ENCODE measurements around the gene HEBP1.
"Not testable (repeated sequence)": the region's sequence is repeated elsewhere in the genome, so short reads cannot be mapped to it uniquely, and the experiment has no call there.

Gene HEBP1, protein sequence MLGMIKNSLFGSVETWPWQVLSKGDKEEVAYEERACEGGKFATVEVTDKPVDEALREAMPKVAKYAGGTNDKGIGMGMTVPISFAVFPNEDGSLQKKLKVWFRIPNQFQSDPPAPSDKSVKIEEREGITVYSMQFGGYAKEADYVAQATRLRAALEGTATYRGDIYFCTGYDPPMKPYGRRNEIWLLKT

GRCh38 chr12:12999959-13000615, at the start of gene HEBP1:
HEBP1 (minus strand) TSS chr12:13000265; CDS start chr12:13000114, 151 bp downstream.
- DNase-seq: peak; percentile 65 to 99 (median 95)

DNA sequence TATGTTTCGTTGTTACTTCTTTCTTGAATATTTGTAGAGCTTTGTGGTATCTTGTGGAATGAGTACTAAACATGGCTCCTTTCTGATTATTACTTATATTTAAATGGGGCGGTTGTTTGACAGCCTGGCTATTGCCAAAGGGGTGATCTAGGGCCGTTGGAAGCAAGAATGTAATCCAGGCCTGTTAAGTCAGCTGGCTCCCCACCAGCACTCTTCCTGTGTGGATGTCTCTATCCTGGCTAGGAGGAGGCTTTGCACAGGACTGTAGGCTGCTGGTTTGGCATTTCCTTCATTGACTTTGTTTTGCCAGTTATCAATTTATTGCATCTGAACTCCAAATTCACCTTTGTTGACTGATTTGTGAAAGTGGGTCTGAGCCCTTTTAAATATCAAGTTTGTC, 49.8 kb upstream of the HEBP1 start:
- no peak for DNase-seq

DNA sequence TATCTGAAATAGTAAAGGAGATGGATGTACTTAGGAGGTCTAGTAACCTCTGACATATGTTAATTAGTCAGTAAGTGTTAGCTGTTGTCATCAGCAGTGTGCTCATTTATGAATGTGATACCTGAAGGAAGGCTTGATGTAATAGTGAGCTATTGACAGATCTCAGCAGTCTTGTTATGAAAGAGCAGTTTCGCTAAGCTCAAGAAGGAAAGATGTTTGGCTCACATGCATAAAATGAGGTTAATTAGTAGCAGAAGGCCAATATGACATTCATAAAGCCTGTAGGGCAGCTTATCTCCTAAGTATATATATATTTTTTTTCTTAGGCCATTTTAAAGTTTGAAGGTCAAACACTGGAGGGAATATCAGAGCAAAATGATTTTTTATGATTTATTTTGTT, 46.9 kb upstream of the HEBP1 start:
- DNase-seq: no peak

DNA sequence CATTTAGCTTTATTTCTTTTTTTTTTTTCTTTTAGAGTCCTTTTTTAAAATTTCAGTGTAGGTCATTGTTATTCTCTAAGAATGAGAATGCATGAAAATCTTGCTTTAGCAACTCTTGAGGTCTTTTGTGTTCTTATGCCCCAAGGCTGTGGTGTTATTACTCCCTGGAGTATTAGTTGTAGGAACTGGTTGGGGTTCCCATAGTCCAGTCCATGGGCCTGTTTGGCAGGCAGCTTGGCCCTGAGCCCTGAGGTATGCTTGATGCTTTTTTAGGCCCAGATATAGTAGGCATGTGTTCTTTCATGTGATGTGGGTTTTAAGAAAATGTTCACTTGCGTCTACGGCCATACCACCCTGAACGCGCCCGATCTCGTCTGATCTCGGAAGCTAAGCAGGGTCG, 45.8 kb upstream of the HEBP1 start:
- no peak for DNase-seq

GRCh38 chr12:13044906-13045299, 44.8 kb upstream of the HEBP1 start:
- no peak for DNase-seq

- DNase-seq: peak in 50 of 51 donors; percentile 10 to 88 (median 68)
Observed at GRCh38 chr12:13044002-13044905, 44.2 kb upstream of the HEBP1 start, which contains the start of gene FAM234B. FAM234B (plus strand) TSS chr12:13044381; CDS start chr12:13044404, 23 bp downstream.

GRCh38 chr12:13042666-13043230, 42.7 kb upstream of the HEBP1 start:
- DNase-seq: no peak

DNA sequence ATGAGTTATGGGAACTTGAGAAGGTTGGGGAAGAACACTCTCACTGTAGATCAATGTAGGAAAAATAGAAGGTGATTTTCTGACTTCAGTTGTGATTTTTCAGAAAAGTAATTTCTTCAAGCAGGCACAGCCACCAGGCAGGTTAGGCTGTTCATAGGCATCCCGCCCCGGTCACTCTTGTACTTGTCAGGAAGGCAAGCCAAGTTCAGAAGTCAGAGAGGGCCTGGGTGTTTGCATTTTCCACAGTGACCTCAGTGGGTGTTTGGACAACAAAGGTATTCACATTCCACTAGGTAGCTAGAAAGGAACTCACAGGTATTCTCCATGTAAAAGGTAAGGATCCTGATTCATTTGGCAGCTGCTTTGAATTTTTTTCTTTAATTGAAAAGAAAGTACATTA, 41.2 kb upstream of the HEBP1 start:
- no peak for DNase-seq

DNA sequence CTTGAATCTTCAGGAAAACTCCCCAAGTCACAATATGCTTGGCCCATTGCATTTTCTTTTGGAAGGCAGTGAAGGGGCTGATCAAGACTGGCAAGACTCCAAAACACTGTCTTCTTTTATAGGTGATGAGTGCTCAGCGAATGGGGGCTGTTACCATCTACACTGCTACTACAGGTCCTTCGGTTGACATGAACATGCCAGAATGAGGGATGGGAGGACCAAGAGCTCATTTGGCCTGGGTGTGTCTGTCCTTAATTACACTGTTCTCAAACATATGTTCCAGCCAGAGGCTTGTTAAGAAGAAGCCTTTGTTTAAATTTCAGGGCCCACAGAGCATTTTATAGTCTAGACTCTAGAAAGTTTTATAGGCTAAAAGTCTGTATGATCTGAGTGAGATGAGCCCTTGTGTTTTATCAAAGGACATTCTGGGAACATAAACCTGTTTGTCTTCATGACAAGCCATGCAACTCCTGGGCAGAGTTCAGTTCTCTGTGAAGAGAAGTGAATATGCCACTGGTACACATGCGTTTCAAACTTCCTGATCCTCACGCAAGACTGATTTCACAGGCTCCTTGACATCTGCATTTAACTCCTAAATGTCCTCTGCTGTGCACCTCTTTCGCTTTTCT, 39.4 kb upstream of the HEBP1 start:
- DNase-seq: no peak

GRCh38 chr12:13038491-13039161, 38.6 kb upstream of the HEBP1 start:
- DNase-seq: no peak

GRCh38 chr12:13036881-13037280, 36.8 kb upstream of the HEBP1 start:
- DNase-seq: no peak

GRCh38 chr12:13035335-13035734, 35.3 kb upstream of the HEBP1 start:
- not testable (repeated sequence) for DNase-seq

DNA sequence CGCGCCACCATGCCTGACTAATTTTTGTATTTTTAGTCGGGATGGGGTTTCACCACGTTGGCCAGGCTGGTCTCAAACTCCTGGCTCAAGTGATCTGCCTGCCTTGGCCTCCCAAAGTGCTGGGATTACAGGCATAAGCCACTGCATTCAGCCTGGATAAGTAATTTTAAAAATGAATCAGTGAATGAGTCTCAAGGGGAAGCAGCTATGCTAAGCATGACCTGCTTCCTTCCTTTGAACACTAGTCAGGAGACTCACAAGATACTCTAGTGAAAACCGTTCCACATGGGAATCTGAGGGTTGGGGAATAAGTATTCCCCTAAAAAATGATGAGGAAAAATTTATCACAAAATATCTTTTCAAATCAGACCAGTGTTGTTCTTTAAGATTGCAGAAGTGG, 33.4 kb upstream of the HEBP1 start:
- DNase-seq: no peak

- no peak for DNase-seq
Observed at GRCh38 chr12:13032164-13032563, 32.1 kb upstream of the HEBP1 start.

DNA sequence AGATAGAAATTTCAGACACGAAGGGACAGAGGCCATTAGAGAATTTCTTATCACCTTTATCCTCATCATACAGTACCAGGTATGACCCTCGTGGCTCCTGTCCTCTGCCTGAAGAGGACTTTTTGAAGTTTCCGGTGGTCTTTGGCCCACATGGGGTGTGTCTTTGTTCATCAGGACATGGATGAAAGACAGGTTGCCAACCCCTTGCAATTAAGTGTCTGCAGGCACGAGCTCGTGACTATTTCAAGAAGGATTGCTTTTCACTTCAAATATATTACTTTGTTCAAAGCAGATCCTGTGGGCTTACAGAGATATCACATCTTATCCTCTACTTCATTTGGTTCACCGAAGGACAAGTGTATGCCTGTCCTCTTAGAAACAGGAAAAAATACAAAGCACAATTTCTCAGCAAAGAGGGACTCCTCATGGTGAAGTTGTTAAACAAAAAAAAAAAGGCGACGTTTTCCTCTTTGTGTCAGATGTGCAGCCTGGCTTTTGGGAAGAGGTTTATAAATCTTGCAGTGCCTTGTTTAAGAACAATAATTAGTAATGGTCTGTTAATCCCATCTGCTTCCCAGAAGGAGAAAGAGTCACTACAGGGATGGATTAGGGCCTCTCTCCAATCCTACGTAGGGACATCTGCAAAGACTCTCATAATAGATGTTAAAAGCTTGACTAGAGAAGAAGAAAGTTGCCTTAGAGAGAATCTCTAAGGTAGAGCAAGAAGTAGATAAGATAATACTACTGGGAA, 30.7 kb upstream of the HEBP1 start:
- DNase-seq: no peak

DNA sequence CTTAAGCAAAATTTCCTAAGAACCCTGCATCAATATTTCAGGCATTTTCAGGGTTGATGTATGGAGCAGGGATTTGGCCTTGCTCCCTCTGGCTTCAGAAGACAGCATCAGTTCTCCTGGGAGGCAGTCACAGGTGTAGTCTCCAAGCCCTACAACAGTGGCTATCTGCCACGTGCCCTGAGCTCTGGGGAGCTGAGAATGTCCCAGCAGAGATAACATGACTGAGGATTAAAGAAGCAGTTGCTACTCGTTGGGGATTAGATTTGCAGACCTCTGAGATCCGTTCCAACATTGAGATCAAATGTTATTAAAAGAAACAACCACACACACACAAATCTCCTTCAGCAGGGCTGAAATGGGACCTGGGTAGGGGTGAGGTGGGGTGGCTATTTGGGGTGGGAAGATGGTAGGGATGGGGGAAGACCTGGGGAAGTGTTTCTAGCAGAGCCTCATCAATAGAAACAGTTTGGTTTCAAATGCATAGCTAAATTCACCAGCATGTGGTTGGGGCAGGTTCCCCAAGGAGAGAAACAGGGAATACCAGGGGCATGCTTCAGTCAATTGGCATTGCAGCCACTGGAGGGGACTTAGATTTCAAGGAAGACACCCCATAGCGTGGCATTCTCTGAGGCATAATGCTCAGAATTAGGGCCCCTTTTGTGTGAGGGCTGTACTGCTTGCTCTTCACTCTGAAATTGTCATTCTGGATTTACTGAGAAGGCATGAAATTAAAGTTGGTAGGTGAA, 28.9 kb upstream of the HEBP1 start:
- no peak for DNase-seq

DNA sequence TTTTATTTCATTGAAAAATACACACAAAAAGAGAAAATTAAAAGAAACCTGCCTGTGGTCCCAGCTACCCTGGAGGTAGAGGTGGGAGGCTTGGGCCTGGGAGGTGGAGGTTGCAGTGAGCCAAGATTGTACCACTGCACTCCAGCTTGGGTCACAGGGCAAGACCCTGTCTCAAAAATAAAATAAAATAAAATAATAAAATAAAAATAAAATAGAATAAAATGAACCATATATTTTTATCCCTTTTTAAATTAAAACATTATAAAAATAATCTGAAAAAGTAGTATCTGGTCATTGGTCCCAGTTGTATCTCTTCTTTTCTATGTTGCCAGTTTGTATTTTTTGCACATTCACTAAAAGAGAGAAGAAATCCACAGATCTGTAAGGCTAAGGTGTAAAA, 27.4 kb upstream of the HEBP1 start:
- DNase-seq: no peak

GRCh38 chr12:13027032-13027431, 27.0 kb upstream of the HEBP1 start:
- no peak for DNase-seq

DNA sequence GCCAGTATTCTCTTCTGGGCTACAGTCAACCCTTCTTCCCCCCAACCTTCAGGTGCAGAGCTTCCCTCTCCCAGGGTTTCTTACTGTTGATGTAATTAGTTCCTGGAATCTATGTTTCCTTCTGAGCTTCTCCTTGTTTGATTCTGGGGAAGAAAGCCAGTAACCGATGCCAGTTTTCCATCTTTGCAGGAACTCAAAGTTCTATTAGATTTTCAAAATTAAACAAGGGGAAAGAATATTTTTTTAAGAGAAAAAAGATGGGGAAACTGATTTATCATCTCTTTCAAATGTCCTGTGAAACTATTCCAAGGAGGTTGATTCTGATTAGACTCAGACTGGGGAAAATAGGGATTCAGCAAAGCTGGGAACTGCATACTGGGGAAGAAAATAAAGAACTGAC, 26.2 kb upstream of the HEBP1 start:
- no peak for DNase-seq

DNA sequence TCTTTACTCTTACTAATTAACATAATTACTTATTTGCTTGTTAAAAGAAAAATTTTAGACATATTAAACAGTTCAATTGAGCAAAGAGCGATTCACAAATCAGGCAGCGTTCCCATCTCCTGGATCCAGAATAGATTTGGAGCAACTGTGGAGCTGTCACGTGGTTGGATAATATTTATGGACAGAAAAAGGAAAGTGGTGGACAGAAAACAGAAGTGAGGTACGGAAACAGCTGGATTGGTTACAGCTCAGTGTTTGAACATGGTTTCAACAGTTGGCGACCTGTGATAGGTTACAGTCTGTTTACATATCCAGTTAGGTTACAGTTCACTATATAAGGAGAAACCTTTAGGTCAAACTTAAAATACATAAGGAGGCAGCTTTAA, 24.5 kb upstream of the HEBP1 start:
- no peak for DNase-seq
